GM12878 (cell line): Measurements from ENCODE around the gene ZNF791. TPM values are rescaled to one million over a fixed set of nuclear protein-coding genes. Genes with fewer than 3 reads are reported as not detected.

Source experiments
- BACH1 ChIP-seq: fragments of 450-650 bp; IDR thresholded peaks from 2 replicates; pipeline ENCODE4 v1.6.1; 2017; ENCODE audit warnings: mild to moderate bottlenecking, borderline replicate concordance
- CBX3 ChIP-seq: fragments of 200-600 bp; sonication (generic); IDR thresholded peaks from 2 replicates; pipeline ENCODE4 v1.6.1; 2016; ENCODE audit warnings: low read depth, borderline replicate concordance
- EP300 ChIP-seq, 2 experiments: fragments of 150-350 bp in 1 of 2; IDR thresholded peaks; 2 replicates each; pipeline ENCODE4 v1.6.1; 2011 to 2012; ENCODE audit warnings: low read depth in 2 of 2, low read length in 2 of 2, borderline replicate concordance in 1 of 2, improper control_type of control experiment in 1 of 2, inconsistent platforms in 1 of 2; ENCODE audit not compliant: control insufficient read depth in 1 of 2
- HDAC6 ChIP-seq: fragments of 200-600 bp; sonication (generic); IDR thresholded peaks from one replicate; pipeline ENCODE4 v1.8.0; 2017; ENCODE audit warnings: antibody characterized with exemption; ENCODE audit not compliant: unreplicated experiment
- HDGF ChIP-seq: fragments of 450-650 bp; IDR thresholded peaks from 2 replicates; pipeline ENCODE4 v1.6.1; 2016; ENCODE audit warnings: antibody characterized with exemption
- JUND ChIP-seq: IDR thresholded peaks from 2 replicates; pipeline ENCODE4 v1.6.1; 2012; ENCODE audit warnings: low read depth, mild to moderate bottlenecking, low read length, improper control_type of control experiment, moderate library complexity
- MAX ChIP-seq: IDR thresholded peaks from 2 replicates; pipeline ENCODE4 v1.6.1; 2012; ENCODE audit warnings: low read depth, low read length, improper control_type of control experiment
- MLLT1 ChIP-seq: fragments of 450-650 bp; IDR thresholded peaks from 2 replicates; pipeline ENCODE4 v1.6.1; 2016; ENCODE audit warnings: mild to moderate bottlenecking
- MTA2 ChIP-seq: fragments of 450-650 bp; IDR thresholded peaks from 2 replicates; pipeline ENCODE4 v1.6.1; 2016; ENCODE audit warnings: low read depth, mild to moderate bottlenecking, moderate library complexity
- NRF1 ChIP-seq: conservative IDR thresholded peaks from 2 replicates; pipeline ENCODE4 v1.6.1; 2011; ENCODE audit warnings: mild to moderate bottlenecking, low read depth, low read length, improper control_type of control experiment
- RAD51 ChIP-seq: fragments of 450-650 bp; IDR thresholded peaks from 2 replicates; pipeline ENCODE4 v1.6.1; 2016; ENCODE audit warnings: moderate library complexity, mild to moderate bottlenecking, inconsistent platforms
- RB1 ChIP-seq: fragments of 450-650 bp; formaldehyde crosslinking; IDR thresholded peaks from 2 replicates; pipeline ENCODE4 v1.6.1; 2017; ENCODE audit warnings: mild to moderate bottlenecking, borderline replicate concordance
- RBBP5 ChIP-seq: fragments of 200-600 bp; sonication (generic); conservative IDR thresholded peaks from 2 replicates; pipeline ENCODE4 v1.6.1; 2016
- SMAD1 ChIP-seq: fragments of 450-650 bp; IDR thresholded peaks from 2 replicates; pipeline ENCODE4 v1.6.1; 2018; ENCODE audit warnings: mild to moderate bottlenecking, low read depth; ENCODE audit not compliant: partially characterized antibody
- SMARCA5 ChIP-seq: fragments of 450-650 bp; IDR thresholded peaks from 2 replicates; pipeline ENCODE4 v1.6.1; 2017; ENCODE audit warnings: mild to moderate bottlenecking
- SP1 ChIP-seq: IDR thresholded peaks from one replicate; pipeline ENCODE4 v1.6.1; 2011; ENCODE audit warnings: low read depth, low read length
- SPI1 ChIP-seq: IDR thresholded peaks from 2 replicates; pipeline ENCODE4 v1.6.1; 2011; ENCODE audit warnings: low read depth, mild to moderate bottlenecking, low read length, moderate library complexity, borderline replicate concordance; ENCODE audit not compliant: insufficient read depth
- TCF12 ChIP-seq: IDR thresholded peaks from 2 replicates; pipeline ENCODE4 v1.6.1; 2011; ENCODE audit warnings: low read depth, mild to moderate bottlenecking, low read length
- TCF3 ChIP-seq: IDR thresholded peaks from 2 replicates; pipeline ENCODE4 v1.6.1; 2012; ENCODE audit warnings: low read depth, mild to moderate bottlenecking, low read length, borderline replicate concordance; ENCODE audit not compliant: insufficient read depth
- YY1 ChIP-seq: IDR thresholded peaks from 2 replicates; pipeline ENCODE4 v1.6.1; 2011; ENCODE audit warnings: low read depth, mild to moderate bottlenecking, low read length
- ZNF687 ChIP-seq: fragments of 450-650 bp; IDR thresholded peaks from 2 replicates; pipeline ENCODE4 v1.6.1; 2017; ENCODE audit warnings: mild to moderate bottlenecking, moderate library complexity
- polyA plus RNA-seq, 11 experiments: library from polyadenylated mRNA; depleted of rRNA in 4 of 11; unstranded in 6 of 11; stranded (reverse) in 5 of 11; fragments of >200 nt; fragmentation: Nextera tagmentation in 4 of 11; fragmentation: Illumina TruSeq in 1 of 11; extraction: Ambion mirVana in 4 of 11; extraction: Trizol in 1 of 11; gene quantifications; 1 replicate in 1 of 11; 2 replicates in 10 of 11; pipeline versions ENCODE4 v1.2.1 to v1.2.3, GENCODE V29; 2011 to 2016; ENCODE audit warnings: inconsistent platforms in 2 of 11, missing spikeins in 2 of 11, low read depth in 1 of 11
- total RNA-seq, 4 experiments: library from RNA; depleted of rRNA in 3 of 4; stranded (reverse); fragments of >200 nt in 3 of 4; fragmentation: Illumina TruSeq in 1 of 4; extraction: Trizol in 1 of 4; gene quantifications; 2 replicates each; pipeline versions ENCODE4 v1.2.1 to v1.2.3, GENCODE V29; 2013 to 2021

Gene ZNF791
- total and polyA plus RNA-seq, 10 of the 15 experiments (the other 5 are each of a cell fraction or from before 2014, with no cell fraction given) = 7.5 to 24.0 (median 11.8) TPM

DNA sequence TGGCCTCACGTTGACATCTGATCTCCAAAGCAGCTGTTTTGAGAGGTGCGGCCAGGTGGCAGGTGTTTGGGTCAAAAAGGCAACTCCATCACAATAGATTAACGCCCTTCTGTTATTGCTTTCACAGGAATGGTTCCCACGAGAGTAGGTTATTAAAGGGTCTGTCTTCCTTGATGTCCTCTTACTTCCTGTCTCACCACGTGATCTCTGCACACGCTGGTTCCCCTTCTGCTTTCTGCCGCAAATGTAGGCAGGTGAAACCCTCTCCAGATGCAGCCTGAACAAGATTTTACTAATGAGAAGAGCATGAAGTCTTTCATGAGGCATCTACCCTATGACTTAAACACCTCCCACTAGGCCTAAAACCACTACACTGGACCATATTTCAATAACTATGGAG is 36.7 kb upstream of the ZNF791 start (continued):
- 0 out of 2 replicates have a peak, but pooled peaks have one; percentile 22 for TF ChIP-seq HDGF
- peak; percentile 94 for TF ChIP-seq RAD51
- no peak for TF ChIP-seq SMARCA5
- TF ChIP-seq TCF3 = 0 out of 2 replicates have a peak, but pooled peaks have one; percentile 18
- 0 out of 2 replicates have a peak, but pooled peaks have one; percentile 66 for TF ChIP-seq MAX
- TF ChIP-seq BACH1 = no peak
- TF ChIP-seq SMAD1 = no peak
- peak; percentile 42 for TF ChIP-seq MTA2
- TF ChIP-seq JUND = no peak
- TF ChIP-seq EP300 (IDR thresholded peaks at IDR 0.05; ENCODE audit: borderline replicate concordance in 1 of 2, control insufficient read depth in 1 of 2, low read depth in 2 of 2, low read length in 2 of 2) = 0 out of 4 replicates have a peak, but pooled peaks of 1 of the 2 experiments have one; percentile 16
- TF ChIP-seq SPI1 = peak; percentile 83
- TF ChIP-seq ZNF687 = peak; percentile 86
- TF ChIP-seq YY1 = no peak
- TF ChIP-seq TCF12 = peak; percentile 29; the same call in 1 of the 2 replicates
- TF ChIP-seq SP1 = no peak
- no peak for TF ChIP-seq CBX3
- TF ChIP-seq NRF1 = no peak
- TF ChIP-seq MLLT1 = no peak
- TF ChIP-seq RBBP5 = no peak
- TF ChIP-seq RB1 = no peak
- no peak for TF ChIP-seq HDAC6
